UCSD-AML1 (cell line): ENCODE results near the gene ZNF584.
"Not testable (repeated sequence)": the region's sequence is repeated elsewhere in the genome, so short reads cannot be mapped to it uniquely, and the experiment has no call there.

Source experiments
- DNase-seq: peaks from one replicate; lab custom pipeline; 2025; ENCODE audit not compliant: unreplicated experiment; lab: John Stamatoyannopoulos, UW

ZNF584 gene

GRCh38 chr19:58408152-58409009 lies at the start of gene ZNF584:
TSS of gene ZNF584 (plus strand) at chr19:58408649. CDS start at chr19:58409148, 499 bp downstream.
- peak; percentile 96 for DNase-seq

GRCh38 chr19:58361900-58362271 lies 46.6 kb upstream of the ZNF584 start:
- peak; percentile 80 for DNase-seq

GRCh38 chr19:58362272-58362994 lies 46.0 kb upstream of the ZNF584 start, which contains the start of gene ZNF497:
TSS of gene ZNF497 (minus strand) at chr19:58362751. CDS start at chr19:58357635, 5,116 bp downstream.
- peak; percentile 97 for DNase-seq

GRCh38 chr19:58364146-58364545 lies 44.3 kb upstream of the ZNF584 start:
- no peak for DNase-seq

GRCh38 chr19:58366585-58367430 lies 41.6 kb upstream of the ZNF584 start:
- DNase-seq, result no peak

- no peak for DNase-seq
Observed at GRCh38 chr19:58367698-58368454, 40.6 kb upstream of the ZNF584 start.

- DNase-seq, result no peak
Observed at GRCh38 chr19:58368561-58369360, 39.7 kb upstream of the ZNF584 start.

- DNase-seq, result no peak
Observed at GRCh38 chr19:58372311-58373133, 35.9 kb upstream of the ZNF584 start.

- no peak for DNase-seq
Observed at GRCh38 chr19:58374200-58374599, 34.2 kb upstream of the ZNF584 start.

- not testable (repeated sequence) for DNase-seq
Observed at GRCh38 chr19:58376724-58377123, 31.7 kb upstream of the ZNF584 start.

- DNase-seq, result no peak
Observed at GRCh38 chr19:58379246-58379645, 29.2 kb upstream of the ZNF584 start.

- DNase-seq, result no peak
Observed at GRCh38 chr19:58380037-58380661, 28.3 kb upstream of the ZNF584 start.

GRCh38 chr19:58380662-58381459 lies 27.6 kb upstream of the ZNF584 start, which contains the start of gene ZNF837:
TSS of gene ZNF837 (minus strand) at chr19:58381030. CDS start at chr19:58369332, 11,698 bp downstream.
- peak; percentile 98 for DNase-seq

- DNase-seq, result no peak
Observed at GRCh38 chr19:58381460-58382212, 26.8 kb upstream of the ZNF584 start.

GRCh38 chr19:58382997-58383603 lies 25.3 kb upstream of the ZNF584 start:
- no peak for DNase-seq

GRCh38 chr19:58385313-58385890 lies 23.0 kb upstream of the ZNF584 start:
- no peak for DNase-seq
